ENCODE results near the gene XYLB.

DNA sequence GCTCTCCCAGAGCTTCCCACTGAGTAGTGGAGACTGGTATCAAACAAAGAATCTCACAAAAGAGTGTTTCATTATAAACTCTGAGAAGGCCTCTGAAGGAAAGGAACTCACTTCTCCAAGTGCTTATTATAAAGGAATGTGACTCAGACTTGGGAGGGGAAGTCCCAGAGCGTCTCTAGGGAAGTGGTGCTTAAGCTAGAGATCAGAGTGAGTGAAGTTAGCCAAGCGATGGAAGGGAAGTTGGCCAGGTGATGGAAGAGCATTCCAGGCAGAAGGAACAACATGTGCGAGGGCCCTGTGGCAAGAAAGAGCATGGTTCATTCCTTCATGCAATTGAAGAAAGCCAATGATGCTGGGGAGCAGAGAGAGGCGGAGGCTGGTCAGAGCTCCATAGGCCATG is 2.3 kb downstream of the XYLB start:
- no peak for TF ChIP-seq POLR2A (IDR thresholded peaks at IDR 0.05; ENCODE audit: low read length)
- TF ChIP-seq GATA1 (IDR thresholded peaks at IDR 0.05; ENCODE audit: low read depth, low read length) = no peak
